Left ventricle myocardium inferior (tissue), 1 donor: Measurements from ENCODE around the gene ATP10D. TPM values are rescaled to one million over a fixed set of nuclear protein-coding genes. Genes with fewer than 3 reads are reported as not detected.
A peak's percentile ranks its signal among the peaks of the same experiment; 100 is the strongest.

Experiments used
- DNase-seq: peaks from one replicate; pipeline ENCODE4 v3.0.0-alpha.2; 2020
- H3K27ac ChIP-seq: fragments of 200-600 bp; replicated peaks from 2 replicates; pipeline ENCODE4 v1.8.0; 2021
- H3K27me3 ChIP-seq: fragments of 200-600 bp; 2 replicates; pipeline ENCODE4 v1.8.0; 2021; ENCODE audit warnings: low read depth
- H3K36me3 ChIP-seq: fragments of 200-600 bp; 2 replicates; pipeline ENCODE4 v1.8.0; 2021
- H3K4me1 ChIP-seq: fragments of 200-600 bp; 2 replicates; pipeline ENCODE4 v1.8.0; 2021
- H3K4me3 ChIP-seq: fragments of 200-600 bp; 2 replicates; pipeline ENCODE4 v1.8.0; 2021; ENCODE audit warnings: mild to moderate bottlenecking, moderate library complexity
- H3K9me3 ChIP-seq: fragments of 200-600 bp; replicated peaks from 2 replicates; pipeline ENCODE4 v1.8.0; 2021
- intact Hi-C: fragments of 100-400 bp; cut with micrococcal nuclease; formaldehyde crosslinking; loops from one replicate; pipeline ENCODE4 v1.11.0; 2022
- total RNA-seq: library from RNA; stranded (reverse); fragmentation: NEBNext Ultra II Directional; extraction: Animal tissue kit (Norgen Biotek cat#: 25700); gene quantifications from one replicate; pipeline ENCODE4 v1.2.1, GENCODE V29; 2021
- TF ChIP-seq, protein P1 (sequence below): fragments of 200-600 bp; IDR thresholded peaks from 2 replicates; pipeline ENCODE4 v1.8.0; 2021; ENCODE audit warnings: antibody characterized with exemption, mild to moderate bottlenecking, borderline replicate concordance
- donor health status: DM: no; HTN: yes; CAD: no; lungs with severe emphysema.

The ATP10D gene
- total RNA-seq, 1 donor from 2014 or later: 10.3 TPM

DNA sequence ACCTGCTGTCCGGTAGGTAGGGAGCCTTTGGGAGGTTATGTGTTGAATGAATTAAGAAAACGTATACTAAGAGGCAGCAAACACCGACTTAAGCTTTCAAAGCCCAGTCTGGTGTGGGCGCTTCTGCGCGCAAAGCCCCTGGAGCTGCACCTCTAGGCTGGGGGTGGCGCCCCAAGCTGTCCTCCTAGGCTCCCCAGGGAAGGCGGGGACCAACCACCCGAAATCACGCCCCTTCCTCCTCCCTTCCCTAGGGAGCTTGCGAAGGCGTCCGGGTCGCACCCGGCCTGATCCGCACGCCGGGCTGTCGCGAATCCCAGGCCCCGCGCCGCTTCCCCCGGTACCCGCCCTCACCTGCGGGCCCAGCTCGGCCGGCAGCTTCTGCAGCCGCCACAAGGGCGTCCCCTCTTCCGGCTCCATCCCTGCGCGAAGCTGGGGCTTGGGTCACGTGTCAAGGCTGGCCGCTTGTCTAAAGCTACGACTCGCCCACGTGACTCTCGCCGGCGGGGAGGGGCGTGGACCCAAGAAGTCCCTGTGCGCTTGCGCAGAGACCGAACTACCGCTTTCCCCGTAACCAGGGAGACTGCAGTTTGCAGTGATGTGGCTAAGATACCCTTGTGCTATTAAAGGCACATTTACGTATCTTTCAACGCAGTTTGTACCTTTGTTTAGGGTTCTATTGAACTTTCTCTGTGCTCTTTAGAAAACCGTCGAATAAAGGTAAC, 21.7 kb upstream of the ATP10D start, which contains the start of gene COMMD8:
Gene COMMD8, minus strand, starts transcription at position 468 of the 722 bp plus-strand sequence. Its CDS starts 51 bp downstream, at position 417.
- Histone ChIP-seq H3K27me3 (no peaks in the 10 kb centered on the region), H3K36me3 (peaks cover 5% of the 10 kb centered on the region), H3K27ac (peak within 1 kb of the TSS; percentile 90), H3K4me3 (peak within 1 kb of the TSS; percentile 79), H3K9me3 (no peaks in the 10 kb centered on the region), H3K4me1 (peaks cover 28% of the 10 kb centered on the region)
- DNase-seq: peak; percentile 97
- TF ChIP-seq, protein P1, sequence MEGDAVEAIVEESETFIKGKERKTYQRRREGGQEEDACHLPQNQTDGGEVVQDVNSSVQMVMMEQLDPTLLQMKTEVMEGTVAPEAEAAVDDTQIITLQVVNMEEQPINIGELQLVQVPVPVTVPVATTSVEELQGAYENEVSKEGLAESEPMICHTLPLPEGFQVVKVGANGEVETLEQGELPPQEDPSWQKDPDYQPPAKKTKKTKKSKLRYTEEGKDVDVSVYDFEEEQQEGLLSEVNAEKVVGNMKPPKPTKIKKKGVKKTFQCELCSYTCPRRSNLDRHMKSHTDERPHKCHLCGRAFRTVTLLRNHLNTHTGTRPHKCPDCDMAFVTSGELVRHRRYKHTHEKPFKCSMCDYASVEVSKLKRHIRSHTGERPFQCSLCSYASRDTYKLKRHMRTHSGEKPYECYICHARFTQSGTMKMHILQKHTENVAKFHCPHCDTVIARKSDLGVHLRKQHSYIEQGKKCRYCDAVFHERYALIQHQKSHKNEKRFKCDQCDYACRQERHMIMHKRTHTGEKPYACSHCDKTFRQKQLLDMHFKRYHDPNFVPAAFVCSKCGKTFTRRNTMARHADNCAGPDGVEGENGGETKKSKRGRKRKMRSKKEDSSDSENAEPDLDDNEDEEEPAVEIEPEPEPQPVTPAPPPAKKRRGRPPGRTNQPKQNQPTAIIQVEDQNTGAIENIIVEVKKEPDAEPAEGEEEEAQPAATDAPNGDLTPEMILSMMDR: peak; percentile 56
- intact Hi-C loops: loop anchor here (10.0 kb wide), 1 partner anchor 101 kb away; no protein-coding TSS in a partner anchor

DNA sequence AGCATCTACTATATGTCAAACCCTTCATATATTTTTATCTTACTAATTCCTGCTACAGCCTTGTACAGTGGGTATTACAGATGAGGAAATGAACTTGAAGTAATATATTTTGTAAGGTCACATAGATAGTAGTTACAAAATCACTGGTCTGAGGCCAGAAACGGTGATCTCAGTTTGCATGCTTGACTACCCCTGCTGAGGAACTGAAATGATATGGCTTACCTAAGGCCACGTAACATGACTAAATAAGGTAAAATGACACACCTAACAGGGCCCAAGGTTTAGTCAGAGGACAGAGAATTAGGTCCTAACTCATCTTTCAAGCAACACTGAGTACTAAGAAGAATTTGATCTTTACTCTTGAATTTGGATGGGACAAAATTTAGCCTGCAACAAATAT, 20.1 kb upstream of the ATP10D start:
- Histone ChIP-seq H3K4me3 (no peak overlapping the region), H3K27ac (no peak overlapping the region), H3K36me3 (no peaks in the 10 kb centered on the region), H3K27me3 (no peaks in the 10 kb centered on the region), H3K4me1 (peaks cover 28% of the 10 kb centered on the region), H3K9me3 (no peaks in the 10 kb centered on the region)
- no peak for DNase-seq
- intact Hi-C loops: loop anchor here (10.0 kb wide), 1 partner anchor 100 kb away; no protein-coding TSS in a partner anchor
- TF ChIP-seq, protein P1: no peak

DNA sequence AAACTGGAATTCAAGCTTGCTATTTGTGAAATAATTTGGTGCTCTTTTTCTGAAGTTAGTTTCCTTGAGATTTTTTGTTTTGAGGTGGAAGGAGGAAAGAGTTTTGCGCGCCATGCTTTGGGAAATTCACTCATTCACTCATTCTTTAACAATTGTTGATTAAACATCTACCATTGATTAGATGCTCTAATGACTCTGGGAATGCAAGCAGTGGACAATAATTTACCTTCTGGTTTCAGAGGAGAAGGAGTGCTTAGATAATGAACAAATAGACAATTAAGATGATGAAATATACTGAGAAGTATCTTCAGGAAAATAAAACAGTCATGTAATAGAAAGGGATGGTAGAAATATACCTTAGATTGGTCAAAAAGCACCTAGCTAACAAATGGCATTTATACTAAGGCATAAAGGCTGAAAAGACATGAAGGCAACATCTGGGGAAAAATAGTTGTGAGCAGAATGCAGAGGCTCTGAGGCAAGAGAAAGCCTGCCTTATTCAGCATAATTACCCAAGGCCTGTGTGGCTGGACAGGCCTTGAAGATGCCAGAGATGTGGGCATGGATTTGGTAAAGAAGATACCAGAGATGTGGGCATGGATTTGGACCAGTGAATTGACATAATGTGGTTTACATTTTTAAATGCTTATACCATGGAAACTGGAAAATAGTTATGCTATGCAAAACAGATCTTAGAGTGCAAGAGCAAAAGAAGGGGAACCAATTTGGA, 18.9 kb upstream of the ATP10D start:
- Histone ChIP-seq H3K27me3 (no peaks in the 10 kb centered on the region), H3K4me1 (peaks cover 22% of the 10 kb centered on the region), H3K9me3 (no peaks in the 10 kb centered on the region), H3K36me3 (no peaks in the 10 kb centered on the region), H3K4me3 (no peak overlapping the region), H3K27ac (no peak overlapping the region)
- no peak for DNase-seq
- intact Hi-C loops: loop anchor here (10.0 kb wide), 1 partner anchor 99 kb away; no protein-coding TSS in a partner anchor
- TF ChIP-seq, protein P1: no peak

DNA sequence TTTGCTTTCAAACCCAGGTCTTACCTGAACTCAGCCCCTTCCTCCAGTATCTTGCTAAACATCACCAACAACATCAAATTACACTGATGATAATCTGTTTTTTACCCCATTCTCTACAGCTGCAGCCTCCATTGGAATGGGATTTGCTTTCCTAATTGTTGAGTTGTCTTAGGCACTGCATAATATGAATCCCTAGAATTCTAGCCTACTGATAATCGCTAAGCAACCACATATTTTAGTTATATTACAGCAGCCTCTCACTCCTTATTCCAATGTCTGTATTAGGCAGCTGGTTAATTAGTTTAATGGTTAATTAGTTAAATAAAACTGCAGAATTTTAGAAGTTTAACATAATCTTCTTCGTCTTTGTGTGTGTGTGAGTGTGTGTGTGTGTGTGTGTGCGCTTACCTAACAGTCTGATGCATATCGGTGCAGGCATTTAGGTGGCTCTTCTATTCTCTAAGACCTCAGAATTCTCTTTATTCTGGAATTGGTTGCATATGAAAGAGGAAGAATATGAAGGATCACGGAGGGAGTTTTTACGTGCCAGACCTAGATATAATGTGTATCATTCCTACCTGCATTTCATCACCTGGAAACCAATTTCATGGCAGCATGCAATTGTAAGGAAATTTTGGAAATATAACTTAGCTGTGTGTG, 16.2 kb upstream of the ATP10D start:
- DNase-seq: no peak
- no peaks in the 10 kb centered on the region for H3K36me3 ChIP-seq
- no peak overlapping the region for H3K27ac ChIP-seq
- H3K4me1 ChIP-seq: peaks cover 4% of the 10 kb centered on the region
- TF ChIP-seq, protein P1: no peak
- intact Hi-C loops: loop anchor here (10.0 kb wide), 1 partner anchor 96 kb away; no protein-coding TSS in a partner anchor
- no peak overlapping the region for H3K4me3 ChIP-seq
- H3K9me3 ChIP-seq: no peaks in the 10 kb centered on the region
- no peaks in the 10 kb centered on the region for H3K27me3 ChIP-seq

DNA sequence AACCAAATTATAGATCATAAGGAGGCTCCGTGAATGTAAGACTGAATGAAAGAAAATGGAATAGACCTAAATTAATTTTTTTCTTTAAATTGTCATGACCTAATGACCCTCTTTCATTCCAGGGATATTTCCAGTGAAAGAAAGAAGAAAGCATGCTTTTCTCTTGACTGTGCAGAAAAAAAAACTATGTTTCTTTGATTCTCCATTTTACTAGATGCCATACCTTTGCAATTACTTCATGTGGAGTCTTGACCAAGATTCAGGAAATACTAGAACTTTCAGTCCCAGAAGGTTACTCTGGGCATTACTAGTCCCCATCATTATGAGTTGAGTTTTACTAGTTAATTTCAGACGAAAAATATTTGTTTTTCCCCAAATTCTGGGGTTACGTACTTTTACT, 15.1 kb upstream of the ATP10D start:
- Histone ChIP-seq H3K4me1 (no peaks in the 10 kb centered on the region), H3K9me3 (no peaks in the 10 kb centered on the region), H3K27ac (no peak overlapping the region), H3K36me3 (no peaks in the 10 kb centered on the region), H3K27me3 (no peaks in the 10 kb centered on the region), H3K4me3 (no peak overlapping the region)
- DNase-seq: no peak
- intact Hi-C loops: loop anchor here (10.0 kb wide), 1 partner anchor 95 kb away; no protein-coding TSS in a partner anchor
- TF ChIP-seq, protein P1: no peak
